ENCODE results near the gene CDH23. TPM values are rescaled to one million over a fixed set of nuclear protein-coding genes. Genes with fewer than 3 reads are reported as not detected.

Gene CDH23
- total RNA-seq, 1 experiment from 2014 or later = 0.29 TPM

- in situ Hi-C loops (cut with HindIII; ENCODE audit: low pct_unique_long_range_greater_than_20kb, low sequenced_read_pairs) = no loop called here
- no peak for DNase-seq (ENCODE audit: low read depth, low spot score)
Measured at GRCh38 chr10:71582506-71583475, 186.1 kb downstream of the CDH23 start.

- DNase-seq (ENCODE audit: low read depth, low spot score) = no peak
- in situ Hi-C loops (cut with HindIII; ENCODE audit: low pct_unique_long_range_greater_than_20kb, low sequenced_read_pairs) = no loop called here
Measured at GRCh38 chr10:71584461-71584860, 187.7 kb downstream of the CDH23 start.

- in situ Hi-C loops (cut with HindIII; ENCODE audit: low pct_unique_long_range_greater_than_20kb, low sequenced_read_pairs) = no loop called here
Measured at GRCh38 chr10:71584902-71585563, 188.3 kb downstream of the CDH23 start.

GRCh38 chr10:71585564-71586290, 189.0 kb downstream of the CDH23 start:
- in situ Hi-C loops (cut with HindIII; ENCODE audit: low pct_unique_long_range_greater_than_20kb, low sequenced_read_pairs) = no loop called here
- no peak for DNase-seq (ENCODE audit: low read depth, low spot score)

More at GRCh38 chr10:71584902-71585563, 188.3 kb downstream of the CDH23 start:
- no peak for DNase-seq (ENCODE audit: low read depth, low spot score)

DNA sequence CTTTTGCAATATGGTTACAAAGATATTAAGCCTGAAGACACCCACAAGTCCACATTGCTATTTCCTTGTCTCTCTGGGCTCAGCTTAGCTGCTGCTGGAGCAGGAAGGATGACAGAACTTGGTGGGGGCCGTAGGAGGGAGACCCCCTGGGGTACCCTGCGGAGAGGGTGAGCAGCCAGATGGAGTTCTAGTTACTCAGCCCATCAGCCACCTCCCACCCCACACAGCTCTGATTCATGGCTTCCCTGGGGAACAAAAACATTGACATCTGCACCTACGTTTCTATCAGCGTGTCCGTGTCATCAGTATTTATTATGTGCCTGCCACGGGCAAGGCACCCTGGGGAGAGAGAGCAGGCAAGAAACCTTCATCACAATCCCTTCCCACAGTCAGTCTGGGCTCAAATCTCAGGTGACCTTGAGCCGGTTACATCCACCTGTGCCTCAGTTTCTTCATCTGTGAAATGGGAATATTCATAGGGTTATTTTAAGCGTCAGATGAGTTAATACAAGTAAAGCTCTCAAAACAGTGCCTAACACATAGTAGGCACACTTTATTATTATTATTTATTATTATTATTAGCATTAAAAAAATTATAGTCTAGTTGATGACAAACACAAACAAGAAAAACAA, 191.3 kb downstream of the CDH23 start:
- in situ Hi-C loops (cut with HindIII; ENCODE audit: low pct_unique_long_range_greater_than_20kb, low sequenced_read_pairs) = no loop called here
- DNase-seq (ENCODE audit: low read depth, low spot score) = no peak

GRCh38 chr10:71588685-71589084, 192.0 kb downstream of the CDH23 start:
- no peak for DNase-seq (ENCODE audit: low read depth, low spot score)
- in situ Hi-C loops (cut with HindIII; ENCODE audit: low pct_unique_long_range_greater_than_20kb, low sequenced_read_pairs) = no loop called here

- no peak for DNase-seq (ENCODE audit: low read depth, low spot score)
- in situ Hi-C loops (cut with HindIII; ENCODE audit: low pct_unique_long_range_greater_than_20kb, low sequenced_read_pairs) = no loop called here
Measured at GRCh38 chr10:71589617-71590551, 193.2 kb downstream of the CDH23 start.

- DNase-seq (ENCODE audit: low read depth, low spot score) = no peak
- in situ Hi-C loops (cut with HindIII; ENCODE audit: low pct_unique_long_range_greater_than_20kb, low sequenced_read_pairs) = no loop called here
Measured at GRCh38 chr10:71590781-71591350, 194.1 kb downstream of the CDH23 start.

GRCh38 chr10:71594934-71595571, 198.3 kb downstream of the CDH23 start:
- no peak for DNase-seq (ENCODE audit: low read depth, low spot score)
- in situ Hi-C loops (cut with HindIII; ENCODE audit: low pct_unique_long_range_greater_than_20kb, low sequenced_read_pairs) = no loop called here

GRCh38 chr10:71595649-71596048, 198.9 kb downstream of the CDH23 start:
- in situ Hi-C loops (cut with HindIII; ENCODE audit: low pct_unique_long_range_greater_than_20kb, low sequenced_read_pairs) = no loop called here

DNA sequence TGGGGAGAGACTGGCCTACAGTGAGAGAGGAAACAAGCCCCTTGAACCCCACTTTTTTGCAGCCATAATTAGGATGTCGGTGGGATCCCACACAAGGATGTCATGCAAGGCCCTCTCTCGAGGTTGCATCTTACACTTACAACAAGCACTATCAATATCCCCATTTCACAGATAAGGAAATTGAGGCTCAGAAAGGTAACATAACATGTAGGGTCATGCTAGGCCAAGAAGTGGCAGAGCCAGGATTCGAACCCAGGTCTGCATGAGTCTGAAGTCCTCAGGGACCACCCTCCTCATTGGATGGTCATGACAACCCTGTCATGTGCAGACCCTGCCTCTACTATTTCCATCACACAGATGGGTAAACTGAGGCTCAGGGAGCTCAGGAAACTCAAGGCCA, 199.4 kb downstream of the CDH23 start:
- in situ Hi-C loops (cut with HindIII; ENCODE audit: low pct_unique_long_range_greater_than_20kb, low sequenced_read_pairs) = no loop called here
- DNase-seq (ENCODE audit: low read depth, low spot score) = no peak

More at GRCh38 chr10:71595649-71596048, 198.9 kb downstream of the CDH23 start:
- DNase-seq (ENCODE audit: low read depth, low spot score) = no peak

GRCh38 chr10:71596759-71597158, 200.0 kb downstream of the CDH23 start:
- in situ Hi-C loops (cut with HindIII; ENCODE audit: low pct_unique_long_range_greater_than_20kb, low sequenced_read_pairs) = no loop called here
- no peak for DNase-seq (ENCODE audit: low read depth, low spot score)

- in situ Hi-C loops (cut with HindIII; ENCODE audit: low pct_unique_long_range_greater_than_20kb, low sequenced_read_pairs) = no loop called here
- DNase-seq (ENCODE audit: low read depth, low spot score) = no peak
Measured at GRCh38 chr10:71597821-71598498, 201.2 kb downstream of the CDH23 start.

DNA sequence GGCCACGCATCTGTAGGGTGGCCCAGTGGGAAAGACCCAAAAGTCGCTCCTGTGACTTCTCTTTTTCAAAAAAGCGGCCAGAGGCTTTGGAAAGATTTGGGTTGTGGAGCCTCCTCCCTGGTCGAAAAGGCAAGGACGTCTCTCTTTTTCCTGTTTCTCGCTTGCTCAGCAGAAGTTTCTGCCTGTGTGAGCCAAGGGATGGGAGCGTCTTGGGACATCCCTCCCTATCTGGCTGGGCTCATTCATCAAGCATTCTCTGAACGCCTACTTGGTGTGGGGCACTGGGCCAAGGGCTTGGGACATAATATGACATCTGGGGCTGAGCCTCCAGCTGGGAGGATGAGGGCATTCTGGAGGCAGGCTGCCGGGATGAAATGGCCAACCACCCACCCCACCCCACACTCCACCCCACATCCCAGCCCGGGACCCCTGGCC, 201.9 kb downstream of the CDH23 start:
- in situ Hi-C loops (cut with HindIII; ENCODE audit: low pct_unique_long_range_greater_than_20kb, low sequenced_read_pairs) = no loop called here
- DNase-seq (ENCODE audit: low read depth, low spot score) = no peak

GRCh38 chr10:71599518-71599917, 202.8 kb downstream of the CDH23 start:
- in situ Hi-C loops (cut with HindIII; ENCODE audit: low pct_unique_long_range_greater_than_20kb, low sequenced_read_pairs) = no loop called here
- DNase-seq (ENCODE audit: low read depth, low spot score) = no peak
